Pancreas (tissue), 10 donors: Measurements from ENCODE around the gene INTS12. TPM values are rescaled to one million over a fixed set of nuclear protein-coding genes. Genes with fewer than 3 reads are reported as not detected.

Experiments used
- ATAC-seq, 4 donors: fragments of 200-7000 bp; cut with Tn5 transposase; one replicate each; pipeline versions ENCODE4 v1.8.0 to v1.9.1; 2020; ENCODE audit warnings: mild to moderate bottlenecking in 4 of 4, moderate library complexity in 4 of 4
- DNase-seq, 6 donors: peaks; one replicate each; pipeline ENCODE4 v3.0.0-alpha.2; 2020
- FAIRE-seq: peaks from 2 replicates; lab custom pipeline; 2012; peaks lifted over from hg19 to GRCh38; lab: Jason Lieb, UNC
- H3K27ac ChIP-seq, 4 donors: fragments of 200-600 bp; sonication (generic); 1 replicate in 3 of 4; 2 replicates in 1 of 4; pipeline versions ENCODE4 v1.5.0 to v1.8.0; 2020
- H3K27me3 ChIP-seq, 4 donors: fragments of 200-600 bp; one replicate each; pipeline ENCODE4 v1.8.0; 2021
- H3K36me3 ChIP-seq, 3 donors: fragments of 200-600 bp; sonication (generic) in 1 of 3; one replicate each; pipeline versions ENCODE4 v1.5.0 to v1.8.0; 2020 to 2021
- H3K4me1 ChIP-seq, 3 donors: fragments of 200-600 bp; one replicate each; pipeline ENCODE4 v1.8.0; 2021
- H3K4me3 ChIP-seq, 4 donors: fragments of 200-600 bp; sonication (generic) in 2 of 4; one replicate each; pipeline versions ENCODE4 v1.5.0 to v1.8.0; 2020 to 2021
- H3K9me3 ChIP-seq, 4 donors: fragments of 200-600 bp; one replicate each; pipeline ENCODE4 v1.8.0; 2021
- CTCF ChIP-seq, 4 donors: fragments of 200-600 bp; sonication (generic) in 3 of 4; IDR thresholded peaks; one replicate each; pipeline versions ENCODE4 v1.5.0 to v1.8.0; 2021; ENCODE audit warnings: antibody characterized with exemption in 4 of 4
- WGBS, 2 donors: extraction: QIAGEN DNeasy Blood & Tissue Kit; methylation state at CpG; one replicate each; pipeline ENCODE4 v1.1.7; 2013; 5-methylcytosine and 5-hydroxymethylcytosine counted together
- intact Hi-C, 3 donors: fragments of 100-400 bp; cut with DNase I; formaldehyde crosslinking; loops; one replicate each; pipeline versions ENCODE4 v1.11.1 to v1.14.2; 2022
- polyA plus RNA-seq, 2 donors: library from polyadenylated mRNA; stranded (reverse); fragments of 200-250 nt; gene quantifications; one replicate each; pipeline ENCODE4 v1.2.3, GENCODE V29; 2013
- total RNA-seq, 6 donors: library from RNA; stranded (reverse); fragmentation: NEBNext Ultra II Directional in 4 of 6; extraction: Animal tissue kit (Norgen Biotek cat#: 25700) in 4 of 6; gene quantifications; one replicate each; pipeline versions ENCODE4 v1.2.1 to v1.2.4, GENCODE V29; 2021 to 2023
- donor health status: healthy with polysubstance abuse.
- donor health status: DM: no; HTN: no; CAD: no; lungs with moderate emphysema.
- donor health status: DM: no; HTN: no; CAD: no.
- donor health status: control.
- donor health status: control.
- donor health status: Bipolar disorder and iron deficiency.
- donor health status: DM: yes; HTN: yes; CAD: no.
- donor health status: DM: no; HTN: no; CAD: no.
- donor health status: DM: no; HTN: no; CAD: no.
- donor health status: DM: yes; HTN: yes; CAD: no.

Gene INTS12
- total and polyA plus RNA-seq, 8 donors = 5.3 to 12.8 (median 7.0) TPM

DNA sequence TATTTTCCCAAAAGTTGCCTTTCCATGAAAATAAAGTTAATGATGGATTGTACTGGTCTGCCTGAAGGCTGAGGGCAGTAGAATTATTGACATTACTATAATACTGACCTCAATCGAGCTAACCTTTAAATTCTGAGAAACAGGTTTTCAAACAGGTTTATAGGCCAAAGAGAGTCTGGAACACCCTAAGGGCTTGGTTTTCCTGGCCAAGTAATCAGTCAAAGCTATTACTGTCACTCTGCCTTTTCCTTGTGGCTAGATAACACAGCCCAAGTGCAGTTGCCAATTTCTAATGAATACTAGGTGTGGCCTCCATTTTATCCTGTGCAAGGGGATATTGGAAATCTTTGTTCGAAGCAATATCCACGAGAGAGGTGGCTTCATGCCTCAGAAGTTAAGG is 75.2 kb downstream of the INTS12 start:
- no peak for TF ChIP-seq CTCF (IDR thresholded peaks at IDR 0.05)
- DNase-seq = peak in 1 of 6 donors; percentile 26
- WGBS, 2 donors = 7 to 11% methylated on average over 3 of the region's 3 CpGs
- Histone ChIP-seq H3K36me3 (no peaks in the 10 kb centered on the region), H3K9me3 (no peaks in the 10 kb centered on the region), H3K4me3 (no peak overlapping the region), H3K27ac (peak overlapping the region in 2 of 4 donors; percentile 43 to 45), H3K27me3 (no peaks in the 10 kb centered on the region), H3K4me1 (peaks cover 18 to 19% (median 18%) of the 10 kb centered on the region in 3 donors)
- peak; percentile 78 to 90 (median 90) for ATAC-seq
- FAIRE-seq = no peak
- intact Hi-C loops = no loop called here

Other genes starting within 250 kb of the INTS12 start
- 10 to 100 TPM; 25.3 to 46.0 (median 39.3) TPM for gene PPA2, start 234.6 kb downstream of the INTS12 start, total RNA-seq
- 10 to 100 TPM; 29.4 to 56.3 TPM for gene PPA2, start 234.6 kb downstream of the INTS12 start, polyA plus RNA-seq
- gene ARHGEF38, start 156.1 kb downstream of the INTS12 start, total RNA-seq = 10 to 100 TPM in 3 of 6 donors, 1 to 10 TPM in 3; 6.4 to 19.2 (median 10.5) TPM
- 1 to 10 TPM; 5.0 to 6.8 TPM for gene ARHGEF38, start 156.1 kb downstream of the INTS12 start, polyA plus RNA-seq
- 1 to 10 TPM; 1.4 to 5.7 (median 3.7) TPM for gene GSTCD, start 95 bp upstream of the INTS12 start, total RNA-seq
- gene GSTCD, start 95 bp upstream of the INTS12 start, polyA plus RNA-seq = 1 to 10 TPM; 1.3 to 1.9 TPM
- gene NPNT, start 186.8 kb upstream of the INTS12 start, total RNA-seq = 10 to 100 TPM; 17.2 to 63.8 (median 28.6) TPM
- 10 to 100 TPM; 33.9 to 48.6 TPM for gene NPNT, start 186.8 kb upstream of the INTS12 start, polyA plus RNA-seq